HG03460 (cell line): ENCODE measurements around the gene PAH.
A peak's percentile ranks its signal among the peaks of the same experiment; 100 is the strongest.

Experiments used
- ATAC-seq: cut with Tn5 transposase; IDR thresholded peaks from one replicate; pipeline ENCODE4 v1.9.1; 2021; ENCODE audit not compliant: unreplicated experiment

The PAH gene

DNA sequence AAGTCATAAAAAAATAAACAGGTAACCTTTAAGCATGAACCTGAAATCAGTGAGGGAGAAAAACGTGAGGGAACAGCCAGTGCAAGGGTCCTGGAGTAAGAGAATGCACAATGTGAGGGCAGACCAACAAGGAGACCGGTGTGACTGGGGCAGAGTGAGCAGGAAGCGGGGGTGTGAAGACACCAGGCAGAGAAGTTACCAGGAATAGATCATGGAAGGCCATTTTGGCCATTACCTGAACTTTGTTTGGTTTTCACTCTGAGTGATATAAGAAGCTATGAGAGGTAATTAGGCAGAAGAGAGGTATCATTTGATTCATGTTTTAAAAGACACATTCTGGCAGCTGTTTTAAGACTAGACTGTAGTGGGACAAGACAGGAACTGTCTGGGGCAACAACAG is 15.0 kb downstream of the PAH start:
- no peak for ATAC-seq

DNA sequence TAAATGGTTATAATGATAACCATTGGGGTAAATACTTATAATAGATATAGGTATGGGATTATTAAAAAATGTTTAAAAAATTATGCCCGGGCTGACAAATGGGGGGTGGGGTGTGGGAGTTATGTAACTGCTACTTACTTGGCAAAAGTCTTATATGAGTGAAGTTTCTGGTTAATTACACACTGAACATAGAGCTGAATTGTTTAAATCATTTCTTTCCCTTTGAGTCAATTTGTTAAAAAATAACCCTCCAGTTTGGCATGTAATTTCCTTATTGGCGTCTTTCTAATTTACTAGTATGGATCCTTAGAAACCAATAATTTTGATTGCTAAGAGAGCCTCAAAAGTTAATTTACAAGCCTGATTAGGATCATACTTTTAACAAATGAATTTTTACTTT is 16.7 kb downstream of the PAH start:
- no peak for ATAC-seq

DNA sequence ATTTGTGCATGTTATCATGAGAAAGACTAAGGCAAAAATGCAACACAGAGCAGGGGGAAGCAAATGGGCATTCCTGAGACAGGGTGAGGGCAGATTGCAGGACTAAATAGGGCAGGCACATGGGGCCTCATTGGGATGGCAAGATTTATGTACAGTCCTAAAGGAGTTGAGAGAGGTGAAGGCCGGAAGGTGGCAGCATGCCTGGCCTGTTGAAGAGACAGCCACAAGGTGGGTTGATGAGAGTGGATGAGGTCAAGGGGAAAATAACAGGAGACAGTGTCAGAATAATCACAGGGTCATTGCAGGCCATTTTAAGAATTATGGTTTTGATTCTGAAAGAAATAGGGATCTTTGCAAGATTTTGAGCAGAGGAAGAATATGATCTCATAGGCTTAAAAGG is 21.0 kb downstream of the PAH start:
- no peak for ATAC-seq

DNA sequence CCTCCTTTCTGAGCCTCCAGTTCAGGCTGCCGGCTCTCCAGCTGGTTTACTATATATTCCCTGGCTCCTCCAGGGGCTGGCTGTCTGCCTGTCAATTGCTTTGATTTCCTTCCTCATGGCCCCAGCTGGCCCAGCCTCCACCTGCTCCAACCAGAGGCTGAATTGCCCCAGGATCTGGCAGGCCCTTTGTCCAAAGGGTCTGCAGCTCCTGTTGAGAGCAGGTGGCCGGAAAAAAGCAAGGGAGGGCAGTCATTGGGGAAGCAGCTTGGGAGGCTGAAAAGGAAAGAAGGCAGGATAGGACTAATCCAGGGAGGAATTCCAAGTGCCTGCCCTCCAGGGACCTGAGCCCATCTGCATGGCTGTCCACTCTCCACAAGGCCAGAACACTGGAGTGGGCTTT is 25.3 kb downstream of the PAH start:
- no peak for ATAC-seq

DNA sequence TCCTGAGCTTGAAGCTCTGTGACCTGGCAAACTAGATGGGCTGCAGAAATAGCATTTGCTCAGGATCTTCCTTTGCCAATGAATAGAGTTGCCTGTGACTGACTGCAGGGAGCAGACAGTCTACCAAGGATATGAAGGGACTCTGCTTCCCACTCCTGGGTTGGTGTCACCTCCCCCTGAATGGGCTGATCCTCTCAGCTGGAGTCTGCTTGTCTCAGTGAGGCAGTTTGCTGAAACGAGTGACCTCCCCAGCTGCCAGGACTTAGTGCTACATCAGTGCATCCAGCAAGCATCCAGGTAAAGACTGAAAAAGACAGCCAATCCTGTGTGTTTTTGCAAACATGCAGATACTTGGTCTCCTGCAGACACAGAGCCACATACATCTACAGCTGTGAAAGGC is 28.5 kb downstream of the PAH start:
- ATAC-seq = no peak

DNA sequence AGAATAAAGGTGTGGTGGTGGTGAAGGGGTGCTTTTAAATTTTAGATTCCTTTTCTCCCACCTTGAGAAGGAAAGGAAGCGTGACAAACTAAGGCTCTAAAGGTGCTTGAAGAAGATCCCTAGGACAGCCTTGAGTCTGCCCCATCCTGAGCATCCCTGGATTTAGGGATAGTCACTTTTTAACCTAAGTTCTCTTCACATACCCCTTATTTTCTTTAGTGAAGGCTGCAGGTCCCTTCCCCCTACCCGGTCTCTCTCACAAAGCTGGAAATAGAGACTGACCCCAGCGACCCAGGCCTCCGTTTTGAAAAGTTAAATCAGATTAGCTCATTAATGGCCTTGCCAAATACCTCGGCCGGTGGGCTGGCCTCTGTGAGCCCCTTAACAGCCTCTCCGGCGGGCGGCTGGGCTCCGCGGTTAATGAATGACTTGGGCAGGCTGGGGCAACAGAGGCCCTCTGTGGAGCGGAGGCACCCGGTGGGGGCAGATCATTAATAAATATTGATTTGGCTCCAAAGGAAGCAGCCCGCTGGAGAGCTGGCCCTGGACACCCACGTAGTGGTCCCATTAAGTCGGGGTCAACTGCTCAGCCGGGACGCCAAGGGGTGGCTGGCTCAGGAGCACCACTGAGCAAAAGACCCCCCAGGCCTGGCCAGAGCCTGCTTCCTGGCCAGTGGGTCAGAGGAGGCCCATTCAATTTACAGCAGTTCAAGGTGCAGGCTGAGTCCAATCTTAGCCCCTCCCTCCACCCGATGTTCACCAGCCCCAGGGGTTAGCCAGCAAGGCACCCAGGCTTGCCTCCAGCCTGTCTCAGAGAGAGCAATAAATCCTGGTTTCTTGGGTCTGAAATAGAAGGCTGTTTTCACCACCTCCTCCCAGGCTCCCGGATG is 31.8 kb downstream of the PAH start:
- no peak for ATAC-seq

DNA sequence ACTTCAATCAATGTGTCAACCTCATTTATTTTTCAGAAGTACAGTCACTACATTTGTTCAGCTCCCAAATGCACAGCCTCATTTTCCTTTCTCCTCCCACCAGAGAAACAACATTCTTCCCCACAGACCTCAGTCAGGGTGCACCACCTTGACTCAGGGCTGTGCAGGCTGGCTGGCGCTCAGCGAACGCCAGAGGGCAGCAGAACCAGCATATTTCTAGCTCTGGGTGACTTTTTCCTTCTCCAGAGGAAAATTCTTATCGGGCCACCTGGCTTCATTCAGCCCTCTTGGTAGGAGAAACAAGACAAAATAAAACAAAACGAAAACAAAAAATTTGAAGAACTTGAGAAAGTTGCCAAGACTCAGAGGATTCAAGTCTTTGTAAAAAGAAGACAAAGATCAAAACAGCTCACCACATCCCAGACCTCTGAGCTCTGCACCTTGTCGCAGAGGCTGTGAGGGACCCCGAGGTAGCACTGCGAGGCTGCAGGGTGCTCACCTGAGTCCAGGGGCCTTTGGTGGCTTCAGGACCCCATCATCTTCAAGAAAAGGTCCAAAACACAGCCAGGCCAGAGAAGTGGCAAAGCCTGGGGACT is 33.7 kb downstream of the PAH start:
- no peak for ATAC-seq

DNA sequence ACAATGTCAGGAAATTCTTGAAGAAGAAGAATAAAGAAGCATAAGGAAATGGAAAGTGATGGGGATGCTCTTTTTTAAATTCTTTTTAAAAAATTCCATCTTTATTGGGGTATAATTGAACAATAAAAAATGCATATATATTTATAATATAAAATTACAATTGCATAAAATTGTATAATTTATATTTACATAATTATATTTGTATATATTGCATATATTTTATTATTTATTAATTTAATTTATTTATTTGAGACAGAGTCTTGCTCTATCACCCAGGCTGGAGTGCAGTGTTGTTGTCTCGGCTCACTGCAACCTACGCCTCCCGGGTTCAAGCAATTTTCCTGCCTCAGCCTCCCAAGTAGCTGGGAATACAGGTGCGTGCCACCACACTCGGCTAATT is 36.3 kb downstream of the PAH start:
- no peak for ATAC-seq

DNA sequence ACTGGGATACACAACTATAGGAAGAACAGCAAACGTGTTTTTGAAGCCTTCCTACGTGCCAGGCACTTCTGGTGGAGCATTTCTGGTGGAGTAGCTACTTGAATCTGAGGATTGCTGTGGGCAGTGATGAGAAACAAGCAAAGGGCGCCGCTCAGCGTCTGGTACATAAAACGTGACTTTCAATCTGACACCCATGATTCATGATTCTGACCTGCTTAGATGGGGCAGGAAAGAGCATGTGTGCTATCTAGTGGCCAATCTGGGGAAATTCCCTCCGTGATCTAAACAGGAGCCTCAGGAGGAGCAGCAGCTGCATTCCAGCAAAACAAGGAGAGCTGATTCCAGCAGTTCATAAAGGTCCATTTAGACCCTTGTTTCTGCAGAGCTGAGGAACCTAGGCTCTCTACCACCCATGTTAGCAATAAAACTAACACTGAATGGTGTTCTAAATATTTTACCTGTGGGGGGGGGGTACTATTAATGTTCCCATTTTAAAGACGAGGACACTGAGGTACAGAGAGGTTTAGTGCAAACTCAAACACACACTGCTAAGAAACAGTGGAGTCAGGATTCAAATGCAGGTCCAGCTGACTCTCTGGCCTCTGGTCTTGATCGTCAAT is 37.8 kb downstream of the PAH start:
- ATAC-seq = peak; percentile 85

DNA sequence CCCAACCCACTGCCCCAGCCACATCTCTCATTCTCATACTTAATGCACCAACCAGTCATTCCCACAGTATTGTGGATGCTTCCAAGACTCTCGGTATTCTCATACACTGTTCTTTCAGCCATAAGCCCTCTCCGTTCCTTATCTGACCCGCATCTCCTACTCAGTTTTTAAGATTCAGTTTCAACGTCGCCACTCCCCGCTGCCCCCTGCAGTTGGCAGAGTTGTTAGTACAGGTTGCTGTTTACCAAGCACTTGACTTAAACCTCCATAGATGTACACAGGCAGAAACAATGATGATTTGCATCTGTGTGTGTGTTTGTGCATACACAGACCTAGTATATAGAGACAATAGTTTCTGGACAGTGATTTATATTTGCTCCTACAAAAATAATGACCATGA is 40.2 kb downstream of the PAH start:
- no peak for ATAC-seq

DNA sequence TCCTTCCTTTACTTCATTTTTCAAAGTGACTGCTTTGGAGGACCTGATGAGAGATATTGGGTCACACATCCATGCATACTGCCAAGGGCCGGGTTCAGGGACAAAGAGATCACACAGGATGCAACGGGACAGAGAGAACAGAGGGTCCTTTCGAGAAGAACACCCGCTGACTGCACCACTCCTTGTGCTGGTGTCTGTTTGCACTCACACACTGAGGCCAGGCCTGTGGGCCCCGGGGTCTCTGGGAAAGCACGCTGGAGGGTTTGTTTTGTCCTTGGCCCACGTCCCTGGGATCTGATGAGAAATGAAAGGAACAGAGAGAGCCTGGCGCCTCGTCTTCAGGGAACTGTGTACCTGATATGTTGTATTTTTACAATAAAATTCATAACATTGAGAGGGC is 42.2 kb downstream of the PAH start:
- no peak for ATAC-seq

DNA sequence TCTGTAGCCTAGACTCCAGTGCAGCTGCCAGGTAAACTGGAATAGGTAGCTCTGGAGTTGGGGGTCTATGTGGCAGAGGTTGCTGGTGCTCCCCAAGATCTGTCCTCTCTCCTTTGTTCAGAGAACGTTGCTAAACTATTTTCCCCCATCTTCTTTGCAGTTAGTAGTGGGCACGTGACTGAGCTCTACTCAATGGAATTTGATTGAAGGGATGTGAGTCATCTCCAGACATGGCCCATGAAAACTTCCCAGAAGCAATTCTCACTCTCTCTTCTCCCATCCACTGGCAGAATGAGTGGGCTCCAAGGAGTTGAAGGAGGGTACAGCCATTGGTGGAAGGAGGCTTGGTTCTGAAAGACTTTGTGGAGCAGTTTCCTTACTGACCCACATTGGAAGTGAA is 44.0 kb downstream of the PAH start:
- ATAC-seq = no peak

DNA sequence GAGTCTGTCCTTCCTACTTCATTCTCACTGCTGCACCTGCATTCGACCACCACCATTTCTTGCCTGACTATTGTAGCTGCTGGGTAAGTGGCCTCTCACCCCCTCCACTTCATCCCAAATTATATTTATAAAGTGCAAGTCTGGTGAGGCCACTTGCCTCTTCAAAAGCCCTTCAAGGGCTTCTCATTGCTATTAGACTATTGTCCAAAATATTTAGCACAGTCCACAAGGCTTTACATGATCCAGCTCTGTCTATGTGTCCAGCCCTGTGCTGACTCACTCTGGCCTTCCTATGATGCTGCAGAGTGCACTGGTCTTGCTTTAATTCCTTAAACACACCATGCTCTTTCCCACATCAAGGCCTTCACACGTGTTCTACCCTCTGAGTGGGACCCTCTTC is 46.0 kb downstream of the PAH start:
- no peak for ATAC-seq

DNA sequence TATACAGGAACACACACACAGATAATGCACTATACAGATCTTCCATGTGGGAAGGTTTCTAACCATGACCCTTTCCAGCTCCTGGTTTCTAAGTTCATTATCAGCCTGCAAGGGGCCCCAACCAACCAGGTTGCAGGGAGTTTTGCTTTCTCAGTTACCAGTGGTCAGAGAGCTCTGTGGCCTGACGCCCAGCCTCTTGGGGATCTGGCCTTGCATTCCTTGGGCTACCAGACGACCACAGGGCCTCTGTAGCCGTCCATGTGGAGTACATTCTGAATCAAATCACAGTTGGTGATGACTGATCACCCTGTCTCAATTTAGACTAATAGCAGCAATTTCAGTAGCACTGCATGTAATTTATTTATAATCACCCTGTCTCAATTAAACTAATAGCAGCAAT is 47.5 kb downstream of the PAH start:
- ATAC-seq = no peak

DNA sequence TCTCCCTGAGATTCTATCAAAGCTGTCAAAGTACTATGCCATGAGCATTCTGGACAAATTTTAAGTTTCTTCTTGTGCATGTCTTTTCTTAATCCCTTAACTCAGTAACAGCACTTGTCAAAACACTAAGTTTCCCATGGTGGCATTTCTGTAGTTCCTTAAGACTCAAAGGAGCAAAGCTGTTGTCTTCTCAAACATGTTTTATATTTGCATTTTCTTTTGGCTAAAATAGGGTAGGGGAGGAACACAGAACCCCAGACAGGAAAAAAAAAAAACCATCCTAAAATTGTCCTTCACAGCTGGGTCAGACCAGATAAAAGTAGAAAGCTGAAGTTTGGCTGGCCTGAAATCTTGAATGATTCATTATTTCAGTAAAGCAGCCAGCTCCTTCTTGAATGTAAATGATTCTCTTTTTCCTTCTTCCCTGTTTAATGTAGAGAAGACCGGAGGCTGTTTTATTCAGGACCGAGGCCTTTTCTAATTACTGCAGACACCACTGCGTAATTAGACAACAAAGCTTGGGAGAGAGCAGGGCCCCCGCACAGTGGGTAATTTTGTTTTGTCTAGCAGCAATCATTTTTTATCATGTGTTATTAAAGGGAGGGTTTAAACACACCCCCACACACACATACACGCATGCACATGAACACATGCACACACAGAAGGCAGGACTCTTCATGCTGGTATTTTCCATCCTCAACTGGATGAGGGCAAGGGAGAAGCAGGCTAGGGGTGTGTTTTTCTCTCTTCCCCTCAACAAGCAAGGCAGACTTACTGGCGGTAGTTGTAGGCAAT is 51.0 kb downstream of the PAH start:
- ATAC-seq = no peak

DNA sequence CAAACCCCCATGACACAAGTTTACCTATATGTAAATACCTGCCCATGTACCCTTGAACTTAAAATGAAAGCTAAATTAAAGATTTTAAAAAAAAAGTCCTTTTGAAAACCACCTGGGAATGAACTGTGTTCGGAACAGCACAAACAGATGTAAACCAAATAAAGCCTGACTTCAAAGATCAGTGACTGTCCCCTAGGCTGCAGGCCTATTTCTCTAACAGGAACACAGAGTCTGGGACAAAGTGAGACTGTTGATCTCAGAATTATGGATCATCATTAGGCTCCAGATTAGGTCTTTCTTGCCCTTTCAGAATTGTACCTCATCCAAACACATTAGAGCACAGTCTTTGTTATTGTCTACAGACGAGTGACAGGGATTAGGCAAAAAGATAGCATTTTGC is 54.6 kb downstream of the PAH start:
- no peak for ATAC-seq

DNA sequence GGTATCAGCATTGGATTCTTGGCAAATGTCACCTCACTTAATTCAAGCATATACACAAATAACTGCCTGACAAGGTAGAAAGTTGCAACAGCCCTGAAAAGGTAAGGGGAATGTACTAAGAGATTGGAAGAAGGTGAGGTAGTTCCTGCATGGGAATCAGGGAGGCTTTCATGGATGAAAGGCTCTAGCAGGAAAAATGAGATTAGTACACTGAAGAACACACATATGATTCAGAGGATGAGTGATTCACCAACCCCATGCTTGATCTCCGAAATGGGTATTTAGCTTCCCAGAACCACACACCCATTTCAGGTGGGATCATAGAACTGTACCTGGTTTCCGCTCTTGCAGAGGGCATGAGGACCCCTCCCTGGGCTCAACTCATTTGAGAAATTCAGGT is 65.8 kb downstream of the PAH start:
- no peak for ATAC-seq

DNA sequence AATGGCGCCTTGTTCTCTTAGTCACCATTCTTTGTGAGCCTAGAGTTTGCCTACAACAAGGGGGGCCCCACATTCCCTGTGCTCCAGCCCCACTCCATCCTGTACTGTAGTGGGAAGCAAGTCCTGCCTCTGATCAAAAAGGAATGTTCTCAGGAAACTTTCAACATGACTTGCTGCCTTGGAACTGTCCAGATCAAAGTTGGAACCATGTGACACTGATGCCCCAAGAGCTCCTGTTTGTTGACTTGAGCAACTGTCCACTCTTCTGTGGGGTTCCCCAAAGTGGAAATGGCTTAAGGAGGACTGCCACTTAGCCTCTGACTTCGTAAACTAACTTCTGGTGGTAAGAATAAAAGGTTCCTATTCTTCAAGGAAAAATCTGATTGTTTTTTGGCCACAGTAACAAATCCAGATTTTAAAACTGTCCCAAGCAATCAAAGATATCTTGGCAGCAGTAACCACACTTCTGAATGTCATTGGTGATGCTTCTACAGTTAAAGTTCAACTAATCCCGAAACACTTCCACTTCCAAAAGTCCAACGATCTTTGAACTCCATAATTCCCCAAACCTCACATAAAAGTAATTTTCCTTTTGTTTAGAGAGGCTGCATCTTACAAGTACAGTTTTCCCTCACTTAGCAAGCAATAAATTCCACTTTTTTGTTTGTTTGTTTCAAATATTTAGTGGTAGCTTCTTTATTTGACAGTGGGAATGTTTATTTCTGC is 67.2 kb downstream of the PAH start:
- ATAC-seq = no peak

DNA sequence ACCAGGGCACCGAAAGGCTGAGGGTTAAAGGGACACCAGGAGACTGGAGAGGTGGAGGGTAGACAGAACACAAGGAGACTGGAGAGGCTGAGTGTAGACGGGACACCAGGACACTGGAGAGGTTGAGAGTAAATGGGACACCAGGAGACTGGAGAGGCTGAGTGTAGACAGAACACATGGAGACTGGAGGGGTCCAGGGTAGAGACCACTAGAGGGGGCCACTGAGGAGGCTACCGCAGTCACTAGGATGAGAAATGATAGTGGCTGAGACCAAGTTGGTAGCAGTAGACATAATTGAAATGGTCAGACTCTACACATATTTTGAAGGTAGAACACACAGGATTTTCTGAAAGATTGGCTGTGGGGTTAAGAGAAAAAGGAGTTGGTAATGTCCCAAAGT is 68.2 kb downstream of the PAH start:
- ATAC-seq = no peak

DNA sequence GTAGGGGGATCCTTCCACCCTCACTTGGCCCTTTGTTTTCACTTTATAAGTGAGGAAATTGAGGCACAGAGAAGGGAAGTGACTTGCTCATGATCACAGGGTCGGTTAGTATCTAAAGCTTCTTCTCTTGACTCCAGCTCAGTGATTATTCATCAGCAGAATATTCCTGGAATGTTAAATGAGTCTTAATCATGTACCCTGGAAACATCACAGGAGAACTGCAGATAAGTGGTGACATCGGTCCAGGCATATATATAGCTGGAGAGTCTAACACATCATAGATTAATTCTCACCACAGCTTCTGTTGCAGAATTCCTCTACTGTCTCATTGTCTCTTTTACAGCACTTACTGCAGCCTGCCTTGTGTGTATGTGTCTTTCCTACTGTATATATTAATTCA is 69.9 kb downstream of the PAH start:
- no peak for ATAC-seq
